ENCODE data around the gene MYT1.

DNA sequence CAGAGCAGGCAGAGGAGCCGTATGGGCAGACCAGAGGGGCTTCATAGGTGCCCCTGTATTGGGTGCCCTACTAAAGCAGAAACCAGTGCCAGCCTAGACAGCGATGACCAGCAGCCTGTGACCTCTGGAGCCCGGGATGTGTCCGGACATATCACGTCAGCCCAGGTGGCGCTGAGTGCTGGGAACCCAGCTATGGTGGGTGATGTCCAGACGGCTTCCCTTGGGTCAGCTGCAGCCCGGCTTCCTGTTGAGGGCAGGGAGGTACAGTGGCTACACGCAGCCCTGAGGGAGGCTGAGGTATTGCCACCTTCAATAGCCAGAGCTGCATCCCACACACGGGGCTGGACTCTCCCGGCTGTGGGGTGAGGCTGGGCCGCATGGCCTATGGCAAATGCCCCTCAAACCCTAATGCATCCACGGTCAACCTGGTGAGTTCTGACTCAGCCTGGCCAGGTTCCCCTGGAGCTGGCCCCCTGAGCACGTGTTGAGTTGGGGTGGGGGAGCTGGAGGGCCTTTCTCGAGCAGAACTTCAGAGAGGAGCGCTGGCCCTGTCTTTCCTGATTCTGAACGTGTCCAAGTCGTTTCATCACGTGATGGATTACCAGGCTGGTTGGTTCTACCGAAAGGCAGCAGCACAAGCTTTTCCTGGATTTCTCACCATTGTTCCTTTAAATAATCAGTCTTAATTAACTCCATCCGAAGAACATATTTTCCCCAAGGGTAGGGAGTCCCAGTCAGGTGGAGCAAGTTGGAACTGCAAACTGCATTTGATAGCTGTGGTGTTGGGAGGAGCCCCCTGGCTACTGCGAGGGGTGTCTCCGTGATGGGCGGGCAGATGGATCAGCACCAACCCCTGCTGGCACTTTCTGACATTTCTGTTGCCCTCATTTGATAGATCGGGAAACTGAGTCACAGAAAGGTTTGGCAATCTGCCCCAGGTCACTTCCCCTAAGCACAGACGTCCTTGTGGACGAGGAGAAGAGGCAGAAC is 7.1 kb upstream of the MYT1 start:
- TF ChIP-seq, protein P1, sequence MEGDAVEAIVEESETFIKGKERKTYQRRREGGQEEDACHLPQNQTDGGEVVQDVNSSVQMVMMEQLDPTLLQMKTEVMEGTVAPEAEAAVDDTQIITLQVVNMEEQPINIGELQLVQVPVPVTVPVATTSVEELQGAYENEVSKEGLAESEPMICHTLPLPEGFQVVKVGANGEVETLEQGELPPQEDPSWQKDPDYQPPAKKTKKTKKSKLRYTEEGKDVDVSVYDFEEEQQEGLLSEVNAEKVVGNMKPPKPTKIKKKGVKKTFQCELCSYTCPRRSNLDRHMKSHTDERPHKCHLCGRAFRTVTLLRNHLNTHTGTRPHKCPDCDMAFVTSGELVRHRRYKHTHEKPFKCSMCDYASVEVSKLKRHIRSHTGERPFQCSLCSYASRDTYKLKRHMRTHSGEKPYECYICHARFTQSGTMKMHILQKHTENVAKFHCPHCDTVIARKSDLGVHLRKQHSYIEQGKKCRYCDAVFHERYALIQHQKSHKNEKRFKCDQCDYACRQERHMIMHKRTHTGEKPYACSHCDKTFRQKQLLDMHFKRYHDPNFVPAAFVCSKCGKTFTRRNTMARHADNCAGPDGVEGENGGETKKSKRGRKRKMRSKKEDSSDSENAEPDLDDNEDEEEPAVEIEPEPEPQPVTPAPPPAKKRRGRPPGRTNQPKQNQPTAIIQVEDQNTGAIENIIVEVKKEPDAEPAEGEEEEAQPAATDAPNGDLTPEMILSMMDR (IDR thresholded peaks at IDR 0.05): no peak
- TF ChIP-seq POLR2A (IDR thresholded peaks at IDR 0.05): no peak
- no peak for TF ChIP-seq POLR2AphosphoS5 (IDR thresholded peaks at IDR 0.05)
